Measurements from ENCODE around the gene BCL7A.
A peak's percentile ranks its signal among the peaks of the same experiment; 100 is the strongest.

Gene BCL7A

DNA sequence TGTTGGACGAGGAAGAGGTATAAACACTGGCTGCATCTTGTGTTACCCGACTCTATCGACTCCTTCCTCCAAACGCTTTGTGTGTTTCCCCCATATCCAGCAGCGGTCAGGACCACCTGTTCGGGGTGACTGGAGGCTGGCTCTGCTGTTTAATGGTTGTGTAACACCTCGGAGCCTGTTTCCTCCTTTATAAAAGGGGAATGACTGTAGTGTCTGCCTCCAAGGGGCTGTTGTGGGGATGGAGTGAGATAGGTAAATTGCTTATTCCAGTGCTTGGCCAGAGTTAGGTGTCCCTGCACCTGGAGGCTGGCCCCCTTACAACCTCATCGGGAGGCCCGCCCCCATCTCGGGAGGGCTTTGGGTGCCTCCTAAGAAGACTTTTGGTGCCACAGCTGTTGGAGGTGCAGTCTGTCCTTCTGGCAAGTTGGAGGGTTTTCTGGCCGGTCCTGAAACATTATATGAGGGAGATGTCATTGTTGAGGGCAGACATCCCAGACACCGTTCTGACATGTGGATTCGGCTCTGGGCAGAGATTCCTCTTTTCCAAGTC lies 57.9 kb downstream of the BCL7A start:
- TF ChIP-seq ZNF274 (IDR thresholded peaks at IDR 0.05; ENCODE audit: low read depth, low read length) = no peak
- H3K4me3 ChIP-seq (ENCODE audit: low read length) = peak overlapping the region; percentile 64

GRCh38 chr12:122080149-122081082 lies 58.7 kb downstream of the BCL7A start:
- TF ChIP-seq ZNF274 (IDR thresholded peaks at IDR 0.05; ENCODE audit: low read depth, low read length) = no peak
- H3K4me3 ChIP-seq (ENCODE audit: low read length) = peak overlapping the region; percentile 64

- peak overlapping the region; percentile 36; the same call in 1 of the 2 replicates for H3K4me3 ChIP-seq (ENCODE audit: low read length)
- TF ChIP-seq ZNF274 (IDR thresholded peaks at IDR 0.05; ENCODE audit: low read depth, low read length) = no peak
These were observed 59.5 kb downstream of the BCL7A start for GRCh38 chr12:122081083-122081696.

DNA sequence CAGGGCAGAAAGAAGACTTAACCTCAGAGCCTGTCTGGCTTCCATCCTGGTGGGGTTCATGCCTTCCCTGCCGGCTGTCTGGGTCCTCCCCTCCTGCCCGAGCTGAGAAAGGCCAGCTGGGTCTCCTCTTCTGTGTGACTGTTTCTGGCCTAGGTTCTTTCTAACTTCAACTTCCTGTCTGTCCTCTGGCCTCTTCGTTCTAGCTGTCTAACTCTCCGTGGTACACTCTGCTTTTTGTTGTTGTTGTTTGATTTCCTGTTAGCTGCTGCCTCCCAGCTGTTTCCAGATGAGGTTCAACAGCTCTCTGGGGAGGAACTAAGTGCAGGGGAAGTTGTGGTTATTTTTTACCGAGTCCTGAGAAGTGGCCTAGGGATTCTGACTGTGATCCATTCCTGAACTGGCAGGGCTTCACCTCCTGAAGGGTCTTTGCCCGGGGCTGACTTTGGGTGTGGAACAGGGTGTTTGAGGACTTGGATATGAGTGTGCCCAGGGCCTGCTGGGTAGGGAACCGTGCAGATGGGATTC lies 60.1 kb downstream of the BCL7A start:
- peak overlapping the region; percentile 36; the same call in 1 of the 2 replicates for H3K4me3 ChIP-seq (ENCODE audit: low read length)
- no peak for TF ChIP-seq ZNF274 (IDR thresholded peaks at IDR 0.05; ENCODE audit: low read depth, low read length)

- peak overlapping the region; percentile 39; the same call in 1 of the 2 replicates for H3K4me3 ChIP-seq (ENCODE audit: low read length)
- no peak for TF ChIP-seq ZNF274 (IDR thresholded peaks at IDR 0.05; ENCODE audit: low read depth, low read length)
These were observed 61.1 kb downstream of the BCL7A start for GRCh38 chr12:122082621-122083356.

DNA sequence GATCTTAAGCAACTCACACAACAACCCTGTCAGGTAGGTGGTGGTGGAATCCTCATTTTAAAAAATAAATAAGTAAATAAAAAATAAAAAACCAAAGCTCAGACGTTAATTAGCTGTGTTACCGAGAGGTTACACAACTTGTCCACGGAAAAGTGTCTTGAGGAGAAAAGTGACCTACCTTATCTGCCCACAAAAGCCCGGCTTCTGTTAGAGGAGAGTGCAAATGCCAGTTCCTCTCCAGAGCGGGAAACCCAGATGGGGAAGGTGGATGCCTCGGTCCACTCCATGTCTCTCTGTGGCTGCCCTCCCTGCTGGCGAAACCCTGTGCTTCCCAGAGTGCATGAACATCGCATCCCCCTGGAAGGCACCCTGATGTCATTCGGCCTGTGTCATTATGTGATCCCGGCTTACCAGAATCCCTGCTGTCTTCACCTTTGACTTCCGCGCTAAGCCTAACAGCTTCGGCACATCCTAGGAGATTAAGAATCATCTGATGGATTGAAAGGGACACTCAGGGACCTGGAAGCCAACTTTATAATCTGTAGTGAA lies 63.2 kb downstream of the BCL7A start:
- no peak overlapping the region for H3K4me3 ChIP-seq (ENCODE audit: low read length)
- TF ChIP-seq ZNF274 (IDR thresholded peaks at IDR 0.05; ENCODE audit: low read depth, low read length) = no peak

GRCh38 chr12:122085591-122085990 lies 63.9 kb downstream of the BCL7A start:
- TF ChIP-seq ZNF274 (IDR thresholded peaks at IDR 0.05; ENCODE audit: low read depth, low read length) = no peak
- no peak overlapping the region for H3K4me3 ChIP-seq (ENCODE audit: low read length)

DNA sequence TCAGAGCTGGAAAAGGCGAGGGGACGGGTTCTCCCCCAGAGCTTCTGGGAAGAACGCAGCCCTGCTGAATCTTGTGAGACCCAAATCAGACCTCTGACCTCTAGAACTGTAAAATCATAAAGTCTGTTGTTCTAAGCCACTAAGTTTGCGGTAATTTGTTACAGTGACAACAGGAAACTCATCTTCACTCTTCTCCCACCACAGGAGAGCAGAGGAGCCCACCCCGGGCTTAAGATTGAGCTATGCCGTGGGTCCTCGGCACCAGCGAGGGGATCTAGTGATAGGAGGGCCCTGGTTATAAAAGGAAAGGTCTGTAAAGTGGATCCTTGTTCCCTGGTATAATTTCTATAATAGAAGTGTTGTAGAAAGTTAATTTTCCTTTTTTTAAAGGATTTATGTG lies 64.4 kb downstream of the BCL7A start:
- no peak overlapping the region for H3K4me3 ChIP-seq (ENCODE audit: low read length)
- TF ChIP-seq ZNF274 (IDR thresholded peaks at IDR 0.05; ENCODE audit: low read depth, low read length) = no peak

GRCh38 chr12:122086641-122087285 lies 65.1 kb downstream of the BCL7A start:
- H3K4me3 ChIP-seq (ENCODE audit: low read length) = no peak overlapping the region
- TF ChIP-seq ZNF274 (IDR thresholded peaks at IDR 0.05; ENCODE audit: low read depth, low read length) = no peak

DNA sequence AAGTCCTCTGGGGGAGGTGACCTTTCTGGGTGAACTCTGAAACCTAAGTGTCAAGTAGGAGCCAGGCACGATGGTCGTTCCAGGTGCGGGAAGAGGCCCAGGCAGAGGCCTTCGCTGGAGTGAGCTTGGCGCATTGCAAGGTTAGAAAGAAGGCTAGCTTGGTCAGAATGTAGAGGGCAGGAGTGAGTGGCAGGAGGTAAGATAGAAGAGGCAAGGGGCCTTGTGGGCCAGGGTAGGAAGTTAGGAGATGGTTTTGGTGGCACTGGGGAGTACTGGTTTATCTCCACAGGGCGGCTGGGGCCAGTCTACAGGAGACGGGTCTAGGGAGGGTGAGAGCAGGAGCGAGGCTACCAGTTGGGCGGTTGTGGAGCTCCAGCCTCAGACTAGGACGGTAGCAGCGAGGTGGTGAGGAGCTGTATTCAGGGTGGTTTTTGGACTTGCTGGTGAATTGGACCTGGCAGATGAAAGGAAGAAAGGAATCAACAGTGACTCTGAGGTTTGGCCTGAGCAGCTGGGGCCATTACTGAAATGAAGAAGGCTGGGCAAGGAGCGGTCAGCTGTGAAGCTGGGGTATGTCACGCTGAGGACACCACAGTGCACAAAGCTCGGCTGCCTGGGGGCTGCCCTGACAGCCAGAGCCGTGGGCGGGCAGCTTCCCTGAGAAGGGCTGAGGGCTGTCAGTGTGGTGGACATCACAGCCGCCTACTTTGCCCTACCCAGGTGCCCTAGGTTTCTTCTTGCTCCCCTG lies 65.9 kb downstream of the BCL7A start:
- TF ChIP-seq ZNF274 (IDR thresholded peaks at IDR 0.05; ENCODE audit: low read depth, low read length) = no peak

DNA sequence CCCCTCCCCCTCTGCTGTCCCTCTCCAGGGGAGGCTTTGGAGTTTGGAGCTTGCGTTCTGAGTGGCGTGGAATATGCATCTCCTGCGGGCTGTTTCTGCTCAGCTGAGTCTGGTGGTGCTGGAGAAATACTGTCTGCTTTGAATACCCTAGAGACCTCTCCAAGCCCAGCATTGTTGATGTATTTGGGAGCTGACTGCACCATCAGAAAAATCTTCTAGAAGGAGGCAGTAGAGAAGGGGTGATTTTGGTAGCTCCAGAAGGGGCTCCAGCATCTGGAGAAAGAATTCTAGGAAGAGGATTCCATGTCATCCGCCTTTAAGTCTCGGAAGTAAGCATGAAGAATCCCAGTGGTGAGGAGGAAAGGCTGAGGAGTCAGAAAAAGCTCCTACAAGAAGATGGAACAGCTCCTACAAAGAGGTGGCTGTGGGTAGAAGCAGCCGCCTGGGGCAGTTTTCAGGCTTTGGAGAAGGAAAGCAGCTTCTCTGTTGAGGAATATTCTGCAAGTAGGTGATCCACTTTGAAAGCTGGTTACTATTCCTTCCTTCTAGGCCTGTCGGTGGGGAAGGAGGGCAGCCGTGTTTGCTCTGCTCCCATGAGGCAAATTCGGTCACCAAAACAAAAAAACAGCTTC lies 66.6 kb downstream of the BCL7A start:
- H3K4me3 ChIP-seq (ENCODE audit: low read length) = no peak overlapping the region
- no peak for TF ChIP-seq ZNF274 (IDR thresholded peaks at IDR 0.05; ENCODE audit: low read depth, low read length)

More for the DNA sequence above, 65.9 kb downstream of the BCL7A start:
- no peak overlapping the region for H3K4me3 ChIP-seq (ENCODE audit: low read length)

DNA sequence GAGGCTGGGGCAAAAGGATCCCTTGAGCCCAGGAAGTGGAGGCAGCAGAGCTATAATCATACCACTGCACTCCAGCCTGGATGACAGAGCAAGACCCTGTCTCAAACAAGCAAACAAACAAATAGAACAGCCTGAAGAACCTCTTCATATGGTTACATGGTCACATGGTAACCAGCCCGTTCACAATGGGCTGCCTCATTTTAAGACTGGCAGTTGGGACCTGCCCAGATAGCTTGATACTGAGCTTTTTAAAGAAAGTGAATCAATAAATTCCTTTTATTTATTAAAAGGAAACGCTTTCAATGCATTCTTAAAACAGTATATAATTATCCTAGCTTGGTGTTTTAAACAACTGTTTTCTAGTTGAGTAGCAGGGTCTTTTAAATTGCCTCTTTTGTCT lies 67.4 kb downstream of the BCL7A start:
- H3K4me3 ChIP-seq (ENCODE audit: low read length) = no peak overlapping the region
- no peak for TF ChIP-seq ZNF274 (IDR thresholded peaks at IDR 0.05; ENCODE audit: low read depth, low read length)

All from GM08714 (cell line).